ENCODE results near the gene NOS1AP. TPM values are rescaled to one million over a fixed set of nuclear protein-coding genes. Genes with fewer than 3 reads are reported as not detected.
A peak's percentile ranks its signal among the peaks of the same experiment; 100 is the strongest.
"Not testable (repeated sequence)": the region's sequence is repeated elsewhere in the genome, so short reads cannot be mapped to it uniquely, and the experiment has no call there.

NOS1AP gene
- total and polyA plus RNA-seq, 3 experiments from 2014 or later: 0.07 TPM; not detected in 2

DNA sequence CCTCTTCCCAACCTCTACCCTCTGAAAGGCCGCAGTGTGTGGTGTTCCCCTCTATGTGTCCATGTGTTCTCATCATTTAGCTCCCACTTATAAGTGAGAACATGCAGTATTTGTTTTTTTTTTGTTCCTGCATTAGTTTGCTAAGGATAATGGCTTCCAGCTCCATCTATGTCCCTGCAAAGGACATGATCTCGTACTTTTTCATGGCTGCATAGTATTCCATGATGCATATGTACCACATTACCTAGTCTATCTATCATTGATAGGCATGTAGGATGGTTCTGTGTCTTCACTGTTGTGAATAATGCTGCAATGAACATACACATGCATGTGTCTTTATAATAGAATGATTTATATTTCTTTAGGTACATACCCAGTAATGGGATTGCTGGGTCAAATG is 12.6 kb downstream of the NOS1AP start:
- H3K27me3 Mint-ChIP-seq: peaks cover 19 to 60% of the 10 kb centered on the region in 2 donors
- H3K36me3 ChIP-seq (ENCODE audit: insufficient read depth, low read length); DNase-seq; H3K9me3 Mint-ChIP-seq; H3K36me3 Mint-ChIP-seq; H3K4me1 ChIP-seq (ENCODE audit: insufficient read depth, low read length); H3K4me3 Mint-ChIP-seq; H3K4me3 ChIP-seq (ENCODE audit: low read length); H3K27ac ChIP-seq (ENCODE audit: low read depth, low read length); CTCF ChIA-PET; H3K4me1 Mint-ChIP-seq; H3K27ac Mint-ChIP-seq; POLR2A ChIA-PET; H3K9me3 ChIP-seq (ENCODE audit: low read length): not testable (repeated sequence)
- peaks cover 13% of the 10 kb centered on the region for H3K27me3 ChIP-seq (ENCODE audit: insufficient read depth, low read length, poor library complexity, severe bottlenecking)

DNA sequence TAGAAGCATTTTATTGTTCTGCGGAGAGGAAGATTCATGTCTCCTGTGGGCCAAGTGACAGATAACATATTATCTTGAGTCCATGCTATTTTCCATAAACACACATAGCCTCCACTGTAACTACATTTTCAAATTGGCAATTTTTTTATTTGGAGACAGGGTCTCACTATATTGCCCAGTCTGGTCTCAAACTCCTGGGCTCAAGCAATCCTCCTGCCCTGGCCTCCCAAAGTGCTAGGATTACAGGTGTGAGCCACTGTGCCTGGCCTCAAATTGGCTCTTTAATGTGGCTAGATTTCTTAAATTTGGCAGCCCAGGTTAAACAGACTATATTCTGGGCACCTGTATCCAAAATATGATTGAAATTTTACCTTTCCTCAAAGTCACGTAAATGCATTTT is 13.8 kb downstream of the NOS1AP start:
- peaks cover 10% of the 10 kb centered on the region for H3K27me3 ChIP-seq (ENCODE audit: insufficient read depth, low read length, poor library complexity, severe bottlenecking)
- H3K4me3 ChIP-seq (ENCODE audit: low read length): no peak overlapping the region
- DNase-seq: no peak
- Mint-ChIP-seq H3K27ac (no peak overlapping the region), H3K36me3 (peaks cover 0 to 4% (median 2%) of the 10 kb centered on the region in 3 donors), H3K9me3 (peaks cover 2 to 8% (median 4%) of the 10 kb centered on the region in 5 donors), H3K27me3 (peaks cover 14 to 54% of the 10 kb centered on the region in 2 donors), H3K4me3 (no peak overlapping the region), H3K4me1 (no peaks in the 10 kb centered on the region)
- POLR2A ChIA-PET: no interaction called here
- H3K36me3 ChIP-seq (ENCODE audit: insufficient read depth, low read length): no peaks in the 10 kb centered on the region
- no peaks in the 10 kb centered on the region for H3K9me3 ChIP-seq (ENCODE audit: low read length)
- H3K4me1 ChIP-seq (ENCODE audit: insufficient read depth, low read length): no peaks in the 10 kb centered on the region
- H3K27ac ChIP-seq (ENCODE audit: low read depth, low read length): no peak overlapping the region
- CTCF ChIA-PET: no interaction called here

DNA sequence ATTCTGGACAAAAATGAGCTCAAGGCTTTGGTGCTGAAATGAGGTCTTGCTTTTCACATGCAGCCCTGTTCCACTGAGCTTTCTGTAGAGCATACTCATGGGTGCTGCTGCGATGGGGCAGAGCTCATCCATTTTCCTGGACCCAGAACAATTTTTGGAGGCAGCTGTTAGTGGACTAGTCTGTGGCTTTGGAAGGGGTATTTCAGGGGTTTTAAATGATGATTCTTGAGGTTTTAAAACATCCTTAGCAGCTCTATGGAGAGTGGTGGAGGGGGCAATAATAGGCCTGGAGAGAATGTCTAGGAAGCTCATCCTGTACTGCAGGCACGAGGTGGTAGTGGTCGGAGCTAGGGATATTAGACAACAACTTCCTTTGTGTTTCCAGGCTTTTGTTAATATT is 16.5 kb downstream of the NOS1AP start:
- no peak for DNase-seq
- Histone ChIP-seq H3K27me3 (ENCODE audit: insufficient read depth, low read length, poor library complexity, severe bottlenecking) (peaks cover 5% of the 10 kb centered on the region), H3K9me3 (ENCODE audit: low read length) (no peaks in the 10 kb centered on the region), H3K36me3 (ENCODE audit: insufficient read depth, low read length) (no peaks in the 10 kb centered on the region), H3K4me3 (ENCODE audit: low read length) (no peak overlapping the region), H3K27ac (ENCODE audit: low read depth, low read length) (no peak overlapping the region), H3K4me1 (ENCODE audit: insufficient read depth, low read length) (no peaks in the 10 kb centered on the region)
- H3K27me3 Mint-ChIP-seq: peaks cover 9 to 51% of the 10 kb centered on the region in 2 donors
- no peak overlapping the region for H3K27ac Mint-ChIP-seq
- CTCF ChIA-PET: no interaction called here
- H3K36me3 Mint-ChIP-seq: peaks cover 0 to 4% (median 2%) of the 10 kb centered on the region in 3 donors
- H3K4me3 Mint-ChIP-seq: no peak overlapping the region
- H3K9me3 Mint-ChIP-seq: peaks cover 2 to 10% (median 4%) of the 10 kb centered on the region in 5 donors
- H3K4me1 Mint-ChIP-seq: no peaks in the 10 kb centered on the region
- POLR2A ChIA-PET: no interaction called here

DNA sequence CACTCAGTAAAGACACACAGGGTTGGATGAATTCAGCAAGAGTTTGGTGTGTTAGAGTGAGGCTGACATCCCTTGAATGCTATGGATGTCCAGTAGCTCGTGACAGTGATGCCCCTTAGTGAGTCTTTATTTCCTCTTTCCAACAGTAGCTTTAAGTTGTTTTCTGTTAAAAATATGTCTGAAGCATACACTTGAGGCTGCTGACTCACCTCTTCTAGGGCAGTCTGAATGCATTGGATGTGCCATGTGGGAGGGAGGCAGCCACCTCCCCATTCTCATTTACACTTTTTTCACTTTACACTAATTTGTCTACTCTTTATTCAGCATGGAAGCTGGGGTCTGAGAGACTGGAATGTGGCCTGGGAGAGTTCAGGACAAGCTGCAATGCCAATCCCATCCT is 17.6 kb downstream of the NOS1AP start:
- CTCF ChIA-PET: no interaction called here
- Mint-ChIP-seq H3K27me3 (peaks cover 8 to 58% of the 10 kb centered on the region in 2 donors), H3K9me3 (peaks cover 2 to 10% (median 4%) of the 10 kb centered on the region in 5 donors)

DNA sequence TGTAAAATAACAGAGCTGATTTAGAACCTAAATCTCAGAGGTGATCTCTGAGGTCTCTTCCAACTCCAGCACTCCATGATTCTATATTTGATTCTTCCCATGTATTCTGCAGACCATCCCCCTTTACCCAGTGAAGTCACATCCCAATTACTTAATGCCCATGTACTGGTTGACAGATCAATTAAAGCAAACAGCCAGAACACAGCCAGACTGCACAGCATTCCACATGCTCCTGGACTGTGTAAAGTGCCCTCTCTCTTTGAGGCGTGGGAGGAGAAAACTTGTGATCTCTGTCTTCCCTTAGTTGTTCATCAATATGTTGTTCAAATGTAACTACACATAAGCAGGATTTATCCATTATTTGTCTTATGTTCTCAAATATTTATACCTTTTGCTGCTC is 18.1 kb downstream of the NOS1AP start:
- no peak overlapping the region for H3K27ac Mint-ChIP-seq
- Histone ChIP-seq H3K36me3 (ENCODE audit: insufficient read depth, low read length) (no peaks in the 10 kb centered on the region), H3K4me1 (ENCODE audit: insufficient read depth, low read length) (no peaks in the 10 kb centered on the region), H3K9me3 (ENCODE audit: low read length) (no peaks in the 10 kb centered on the region), H3K27ac (ENCODE audit: low read depth, low read length) (no peak overlapping the region), H3K27me3 (ENCODE audit: insufficient read depth, low read length, poor library complexity, severe bottlenecking) (peaks cover 5% of the 10 kb centered on the region), H3K4me3 (ENCODE audit: low read length) (no peak overlapping the region)
- H3K4me1 Mint-ChIP-seq: no peaks in the 10 kb centered on the region
- ChIA-PET POLR2A (no interaction called here), CTCF (no interaction called here)
- H3K36me3 Mint-ChIP-seq: peaks cover 0 to 4% (median 2%) of the 10 kb centered on the region in 3 donors
- H3K4me3 Mint-ChIP-seq: no peak overlapping the region
- peaks cover 8 to 60% of the 10 kb centered on the region in 2 donors for H3K27me3 Mint-ChIP-seq
- DNase-seq: no peak
- peaks cover 2 to 8% (median 4%) of the 10 kb centered on the region in 5 donors for H3K9me3 Mint-ChIP-seq

More for the DNA sequence above, 17.6 kb downstream of the NOS1AP start:
- DNase-seq: no peak
- Histone ChIP-seq H3K27me3 (ENCODE audit: insufficient read depth, low read length, poor library complexity, severe bottlenecking) (peaks cover 5% of the 10 kb centered on the region), H3K36me3 (ENCODE audit: insufficient read depth, low read length) (no peaks in the 10 kb centered on the region), H3K9me3 (ENCODE audit: low read length) (no peaks in the 10 kb centered on the region), H3K4me1 (ENCODE audit: insufficient read depth, low read length) (no peaks in the 10 kb centered on the region), H3K4me3 (ENCODE audit: low read length) (no peak overlapping the region), H3K27ac (ENCODE audit: low read depth, low read length) (no peak overlapping the region)
- peaks cover 0 to 4% (median 2%) of the 10 kb centered on the region in 3 donors for H3K36me3 Mint-ChIP-seq
- POLR2A ChIA-PET: no interaction called here
- H3K27ac Mint-ChIP-seq: no peak overlapping the region
- no peaks in the 10 kb centered on the region for H3K4me1 Mint-ChIP-seq
- no peak overlapping the region for H3K4me3 Mint-ChIP-seq

DNA sequence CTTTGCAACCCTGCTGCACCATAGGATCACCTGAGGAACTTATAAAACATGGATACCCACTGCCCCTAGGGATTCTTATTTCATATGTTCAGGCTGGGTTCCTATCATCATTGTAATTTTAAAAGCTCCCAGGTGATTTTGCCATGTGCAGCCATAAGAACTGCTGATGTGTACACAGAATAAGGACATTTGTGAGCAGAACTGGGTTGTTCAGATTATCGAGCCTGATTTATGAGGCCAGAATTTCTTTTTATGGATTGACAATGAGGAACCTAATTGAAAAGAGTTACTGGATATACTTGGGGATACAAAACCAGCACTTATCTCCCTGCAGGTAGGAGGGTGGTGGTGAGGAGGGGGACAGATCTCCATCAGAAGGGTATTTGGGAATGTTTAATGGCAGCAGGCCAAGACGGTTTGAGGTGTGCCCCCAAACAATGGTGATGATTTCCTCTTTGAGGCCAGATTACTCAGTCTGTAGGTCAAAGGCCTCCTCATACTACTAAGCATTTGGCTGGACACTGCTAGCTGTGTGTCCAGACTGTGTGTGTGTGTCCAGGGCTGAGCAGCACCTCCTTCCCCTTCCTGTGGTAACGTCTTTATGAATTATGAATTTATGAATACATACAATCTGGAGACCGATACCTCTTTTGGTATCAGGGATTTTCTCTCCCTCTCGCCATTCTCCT is 18.9 kb downstream of the NOS1AP start:
- Mint-ChIP-seq H3K4me3 (no peak overlapping the region), H3K36me3 (peaks cover 0 to 4% (median 2%) of the 10 kb centered on the region in 3 donors), H3K27ac (peak overlapping the region in 1 of 8 donors; percentile 11), H3K4me1 (no peaks in the 10 kb centered on the region), H3K27me3 (peaks cover 13 to 60% of the 10 kb centered on the region in 2 donors), H3K9me3 (peaks cover 2 to 8% (median 4%) of the 10 kb centered on the region in 5 donors)
- ChIA-PET CTCF (no interaction called here), POLR2A (no interaction called here)
- Histone ChIP-seq H3K27ac (ENCODE audit: low read depth, low read length) (no peak overlapping the region), H3K9me3 (ENCODE audit: low read length) (no peaks in the 10 kb centered on the region), H3K27me3 (ENCODE audit: insufficient read depth, low read length, poor library complexity, severe bottlenecking) (peaks cover 5% of the 10 kb centered on the region), H3K36me3 (ENCODE audit: insufficient read depth, low read length) (no peaks in the 10 kb centered on the region), H3K4me1 (ENCODE audit: insufficient read depth, low read length) (no peaks in the 10 kb centered on the region), H3K4me3 (ENCODE audit: low read length) (no peak overlapping the region)
- no peak for DNase-seq

DNA sequence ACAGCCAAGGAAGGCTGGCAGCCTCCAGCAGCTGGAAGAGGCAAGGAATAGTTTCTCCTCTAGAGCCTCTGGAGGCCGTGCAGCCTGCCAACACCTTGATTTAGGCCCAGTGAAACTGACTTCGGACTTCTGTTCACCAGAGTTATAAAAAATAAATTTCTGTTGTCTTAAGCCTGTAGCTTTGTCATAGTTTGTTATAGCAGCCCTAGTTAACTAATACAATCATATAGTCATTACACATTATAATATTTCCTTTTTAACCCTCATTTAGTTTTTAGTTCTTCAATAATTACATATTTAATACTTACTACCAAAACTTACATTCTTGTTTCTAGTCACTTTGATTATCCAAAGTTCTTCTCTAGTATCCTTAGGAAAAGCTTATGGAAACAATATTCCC is 20.3 kb downstream of the NOS1AP start:
- Histone ChIP-seq H3K4me3 (ENCODE audit: low read length) (no peak overlapping the region), H3K36me3 (ENCODE audit: insufficient read depth, low read length) (no peaks in the 10 kb centered on the region), H3K9me3 (ENCODE audit: low read length) (no peaks in the 10 kb centered on the region), H3K27me3 (ENCODE audit: insufficient read depth, low read length, poor library complexity, severe bottlenecking) (peaks cover 5% of the 10 kb centered on the region), H3K4me1 (ENCODE audit: insufficient read depth, low read length) (no peaks in the 10 kb centered on the region), H3K27ac (ENCODE audit: low read depth, low read length) (no peak overlapping the region)
- Mint-ChIP-seq H3K9me3 (peaks cover 0 to 3% (median 0%) of the 10 kb centered on the region in 5 donors), H3K27me3 (peaks cover 13 to 55% of the 10 kb centered on the region in 2 donors), H3K4me1 (no peaks in the 10 kb centered on the region), H3K27ac (no peak overlapping the region), H3K36me3 (no peaks in the 10 kb centered on the region), H3K4me3 (no peak overlapping the region)
- ChIA-PET CTCF (no interaction called here), POLR2A (no interaction called here)
- DNase-seq: no peak

GRCh38 chr1:162090378-162090777 is 20.9 kb downstream of the NOS1AP start:
- POLR2A ChIA-PET: no interaction called here
- H3K9me3 ChIP-seq (ENCODE audit: low read length): no peaks in the 10 kb centered on the region

More at GRCh38 chr1:162090378-162090777, 20.9 kb downstream of the NOS1AP start:
- Histone ChIP-seq H3K27me3 (ENCODE audit: insufficient read depth, low read length, poor library complexity, severe bottlenecking) (peaks cover 5% of the 10 kb centered on the region), H3K36me3 (ENCODE audit: insufficient read depth, low read length) (no peaks in the 10 kb centered on the region), H3K4me3 (ENCODE audit: low read length) (no peak overlapping the region), H3K4me1 (ENCODE audit: insufficient read depth, low read length) (no peaks in the 10 kb centered on the region), H3K27ac (ENCODE audit: low read depth, low read length) (no peak overlapping the region)
- no peak overlapping the region for H3K27ac Mint-ChIP-seq
- H3K27me3 Mint-ChIP-seq: peaks cover 17 to 54% of the 10 kb centered on the region in 2 donors
- H3K36me3 Mint-ChIP-seq: no peaks in the 10 kb centered on the region
- H3K4me3 Mint-ChIP-seq: no peak overlapping the region
- no peak for DNase-seq
- CTCF ChIA-PET: no interaction called here
- H3K9me3 Mint-ChIP-seq: peaks cover 0 to 3% (median 0%) of the 10 kb centered on the region in 5 donors
- no peaks in the 10 kb centered on the region for H3K4me1 Mint-ChIP-seq

Data from CD8-positive, alpha-beta memory T cell (primary cell).